MM.1S (cell line): Measurements from ENCODE around the gene MACROD2.

Experiments used
- DNase-seq: peaks from one replicate; pipeline ENCODE4 v3.0.0-alpha.2; 2015
- H2AFZ ChIP-seq: fragments of 300-600 bp; sonication (generic); 2 replicates; pipeline ENCODE4 v1.6.0; 2016; ENCODE audit warnings: antibody characterized with exemption, low read length
- H3F3A ChIP-seq: fragments of 300-600 bp; sonication (generic); 2 replicates; pipeline ENCODE4 v1.6.1; 2016; ENCODE audit warnings: mild to moderate bottlenecking, antibody characterized with exemption, low read length, moderate library complexity, mixed read lengths; ENCODE audit not compliant: insufficient read depth
- H3K27ac ChIP-seq: fragments of 300-600 bp; sonication (generic); 2 replicates; pipeline ENCODE4 v1.5.1; 2016; ENCODE audit warnings: mild to moderate bottlenecking, low read length
- H3K27me3 ChIP-seq: fragments of 300-600 bp; sonication (generic); replicated peaks from 2 replicates; pipeline ENCODE4 v1.6.0; 2016; ENCODE audit warnings: low read length; ENCODE audit not compliant: insufficient read depth
- H3K36me3 ChIP-seq: fragments of 300-600 bp; sonication (generic); replicated peaks from 2 replicates; pipeline ENCODE4 v1.6.1; 2016; ENCODE audit warnings: mild to moderate bottlenecking, low read length, mixed read lengths; ENCODE audit not compliant: insufficient read depth
- H3K4me1 ChIP-seq: fragments of 300-600 bp; sonication (generic); 2 replicates; pipeline ENCODE4 v1.6.1; 2016; ENCODE audit warnings: low read length, mixed read lengths
- H3K4me2 ChIP-seq: fragments of 300-600 bp; sonication (generic); 2 replicates; pipeline ENCODE4 v1.6.0; 2016; ENCODE audit warnings: low read depth, low read length
- H3K4me3 ChIP-seq: fragments of 300-600 bp; sonication (generic); 2 replicates; pipeline ENCODE4 v1.5.1; 2016; ENCODE audit warnings: low read length, mixed read lengths
- H3K79me2 ChIP-seq: fragments of 300-600 bp; sonication (generic); 2 replicates; pipeline ENCODE4 v1.6.1; 2016; ENCODE audit warnings: mixed run types, low read length, mixed read lengths
- H3K9ac ChIP-seq: fragments of 300-600 bp; sonication (generic); 2 replicates; pipeline ENCODE4 v1.6.1; 2016; ENCODE audit warnings: low read length, mixed read lengths
- H3K9me2 ChIP-seq: fragments of 300-600 bp; sonication (generic); replicated peaks from 2 replicates; pipeline ENCODE4 v1.6.1; 2016; ENCODE audit warnings: mild to moderate bottlenecking, low read length, mixed read lengths; ENCODE audit not compliant: insufficient read depth
- H3K9me3 ChIP-seq: fragments of 300-600 bp; sonication (generic); replicated peaks from 2 replicates; pipeline ENCODE4 v1.6.1; 2016; ENCODE audit warnings: mild to moderate bottlenecking, low read length, mixed read lengths; ENCODE audit not compliant: insufficient read depth
- H4K20me1 ChIP-seq: fragments of 300-600 bp; sonication (generic); 2 replicates; pipeline ENCODE4 v1.6.1; 2016; ENCODE audit warnings: mild to moderate bottlenecking, low read length, moderate library complexity, mixed read lengths; ENCODE audit not compliant: insufficient read depth
- EZH2 ChIP-seq: fragments of 300-600 bp; sonication (generic); optimal IDR thresholded peaks from 2 replicates; pipeline ENCODE3; 2017; ENCODE audit warnings: low read depth, mild to moderate bottlenecking, antibody characterized with exemption, low read length, mixed read lengths
- EZH2phosphoT487 ChIP-seq: fragments of 300-600 bp; sonication (generic); IDR thresholded peaks from 2 replicates; pipeline ENCODE4 v1.6.1; 2018; ENCODE audit warnings: antibody characterized with exemption, low read length
- TF ChIP-seq, protein P1 (sequence below): fragments of 300-600 bp; sonication (generic); IDR thresholded peaks from 2 replicates; pipeline ENCODE4 v1.5.1; 2016; ENCODE audit warnings: antibody characterized with exemption, low read length, mixed read lengths

MACROD2 gene

GRCh38 chr20:13960119-13960518 lies 35.2 kb upstream of the MACROD2 start:
- H3K36me3 ChIP-seq, result no peaks in the 10 kb centered on the region
- H3F3A ChIP-seq, result no peaks in the 10 kb centered on the region
- H3K9me3 ChIP-seq, result no peaks in the 10 kb centered on the region
- no peak overlapping the region for H3K9ac ChIP-seq
- no peak overlapping the region for H3K27ac ChIP-seq
- H3K79me2 ChIP-seq, result no peaks in the 10 kb centered on the region
- no peak overlapping the region for H3K4me3 ChIP-seq
- no peaks in the 10 kb centered on the region for H3K4me1 ChIP-seq
- no peaks in the 10 kb centered on the region for H3K9me2 ChIP-seq
- H2AFZ ChIP-seq, result no peak overlapping the region
- no peak overlapping the region for H3K4me2 ChIP-seq
- no peaks in the 10 kb centered on the region for H4K20me1 ChIP-seq
- H3K27me3 ChIP-seq, result no peaks in the 10 kb centered on the region
- TF ChIP-seq EZH2phosphoT487 (no peak), EZH2 (no peak)
- TF ChIP-seq, protein P1, sequence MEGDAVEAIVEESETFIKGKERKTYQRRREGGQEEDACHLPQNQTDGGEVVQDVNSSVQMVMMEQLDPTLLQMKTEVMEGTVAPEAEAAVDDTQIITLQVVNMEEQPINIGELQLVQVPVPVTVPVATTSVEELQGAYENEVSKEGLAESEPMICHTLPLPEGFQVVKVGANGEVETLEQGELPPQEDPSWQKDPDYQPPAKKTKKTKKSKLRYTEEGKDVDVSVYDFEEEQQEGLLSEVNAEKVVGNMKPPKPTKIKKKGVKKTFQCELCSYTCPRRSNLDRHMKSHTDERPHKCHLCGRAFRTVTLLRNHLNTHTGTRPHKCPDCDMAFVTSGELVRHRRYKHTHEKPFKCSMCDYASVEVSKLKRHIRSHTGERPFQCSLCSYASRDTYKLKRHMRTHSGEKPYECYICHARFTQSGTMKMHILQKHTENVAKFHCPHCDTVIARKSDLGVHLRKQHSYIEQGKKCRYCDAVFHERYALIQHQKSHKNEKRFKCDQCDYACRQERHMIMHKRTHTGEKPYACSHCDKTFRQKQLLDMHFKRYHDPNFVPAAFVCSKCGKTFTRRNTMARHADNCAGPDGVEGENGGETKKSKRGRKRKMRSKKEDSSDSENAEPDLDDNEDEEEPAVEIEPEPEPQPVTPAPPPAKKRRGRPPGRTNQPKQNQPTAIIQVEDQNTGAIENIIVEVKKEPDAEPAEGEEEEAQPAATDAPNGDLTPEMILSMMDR, result no peak
- DNase-seq, result no peak

GRCh38 chr20:13960525-13960924 lies 34.8 kb upstream of the MACROD2 start:
- H3K9ac ChIP-seq, result no peak overlapping the region
- H2AFZ ChIP-seq, result no peak overlapping the region

GRCh38 chr20:13984211-13984610 lies 11.1 kb upstream of the MACROD2 start:
- H3K27me3 ChIP-seq, result no peaks in the 10 kb centered on the region
- no peak overlapping the region for H3K27ac ChIP-seq
- DNase-seq, result no peak
- H2AFZ ChIP-seq, result no peak overlapping the region
- H4K20me1 ChIP-seq, result no peaks in the 10 kb centered on the region
- no peak overlapping the region for H3K4me2 ChIP-seq
- no peaks in the 10 kb centered on the region for H3K9me2 ChIP-seq
- no peaks in the 10 kb centered on the region for H3K4me1 ChIP-seq
- H3K79me2 ChIP-seq, result no peaks in the 10 kb centered on the region
- no peaks in the 10 kb centered on the region for H3K36me3 ChIP-seq
- no peak overlapping the region for H3K9ac ChIP-seq
- H3K9me3 ChIP-seq, result no peaks in the 10 kb centered on the region
- no peaks in the 10 kb centered on the region for H3F3A ChIP-seq
- no peak overlapping the region for H3K4me3 ChIP-seq
- TF ChIP-seq EZH2 (no peak), EZH2phosphoT487 (no peak)
- TF ChIP-seq, protein P1, result no peak

More at GRCh38 chr20:13960525-13960924, 34.8 kb upstream of the MACROD2 start:
- Histone ChIP-seq H3K4me1 (no peaks in the 10 kb centered on the region), H3F3A (no peaks in the 10 kb centered on the region), H3K27ac (no peak overlapping the region), H3K36me3 (no peaks in the 10 kb centered on the region), H3K4me2 (no peak overlapping the region), H3K9me2 (no peaks in the 10 kb centered on the region), H3K9me3 (no peaks in the 10 kb centered on the region), H3K4me3 (no peak overlapping the region), H3K27me3 (no peaks in the 10 kb centered on the region), H4K20me1 (no peaks in the 10 kb centered on the region), H3K79me2 (no peaks in the 10 kb centered on the region)
- no peak for TF ChIP-seq EZH2phosphoT487
- TF ChIP-seq, protein P1, result no peak
- no peak for TF ChIP-seq EZH2
- no peak for DNase-seq
